SH-SY5Y (cell line): ENCODE measurements around the gene CNTNAP5.

Experiments
- GATA2 ChIP-seq: IDR thresholded peaks from 2 replicates; pipeline ENCODE4 v1.6.1; 2011; ENCODE audit warnings: mild to moderate bottlenecking, low read depth, low read length
- GATA3 ChIP-seq: IDR thresholded peaks from 2 replicates; pipeline ENCODE4 v1.6.1; 2011; ENCODE audit warnings: low read depth, mild to moderate bottlenecking, low read length, moderate library complexity

GRCh38 chr2:124026503-124026902 is 1.4 kb downstream of the CNTNAP5 start:
- TF ChIP-seq GATA2 (no peak), GATA3 (no peak)
